ENCODE data around the gene ZNHIT2. TPM values are rescaled to one million over a fixed set of nuclear protein-coding genes. Genes with fewer than 3 reads are reported as not detected.

Gene ZNHIT2
- total and polyA plus RNA-seq, 2 of the 13 experiments (the other 11 are each of a cell fraction or from before 2014, with no cell fraction given) = 1.1 to 6.5 TPM

DNA sequence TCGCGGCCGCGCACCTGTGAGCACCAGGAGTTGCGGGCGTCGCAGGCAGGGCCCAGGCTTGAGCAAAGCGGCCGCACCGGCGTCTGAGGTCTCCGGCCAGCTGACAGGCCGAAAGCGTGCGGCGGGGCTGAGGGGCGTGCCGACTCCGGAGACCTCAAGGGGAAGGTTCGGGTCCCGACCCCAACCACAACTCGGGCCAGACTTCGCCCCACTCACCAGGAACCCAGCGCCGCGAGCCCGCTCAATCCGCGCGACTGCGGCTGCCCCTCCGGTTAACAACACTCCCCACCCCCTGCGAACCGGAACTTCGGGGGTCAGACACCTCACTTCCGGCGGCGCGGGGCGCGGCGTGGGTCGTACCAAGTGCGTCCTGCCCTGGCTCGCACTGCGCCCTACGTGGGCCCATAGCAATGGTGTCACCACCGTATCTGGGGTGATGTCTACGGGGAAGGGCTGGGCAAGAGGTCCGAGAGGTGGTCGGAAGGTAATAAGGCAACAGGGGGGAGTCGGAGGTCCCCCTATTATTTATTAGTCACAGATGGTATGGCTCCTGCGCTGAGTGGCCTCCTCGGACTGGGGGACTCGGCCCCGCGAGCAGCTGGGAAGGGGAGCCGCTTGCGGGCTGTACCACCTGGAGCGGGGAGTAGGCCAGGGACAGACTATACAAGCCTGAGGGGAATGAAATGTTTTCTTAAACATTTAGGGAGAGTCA, 16.9 kb upstream of the ZNHIT2 start, which contains the start of gene SYVN1 (continued):
- TF ChIP-seq, protein P1, sequence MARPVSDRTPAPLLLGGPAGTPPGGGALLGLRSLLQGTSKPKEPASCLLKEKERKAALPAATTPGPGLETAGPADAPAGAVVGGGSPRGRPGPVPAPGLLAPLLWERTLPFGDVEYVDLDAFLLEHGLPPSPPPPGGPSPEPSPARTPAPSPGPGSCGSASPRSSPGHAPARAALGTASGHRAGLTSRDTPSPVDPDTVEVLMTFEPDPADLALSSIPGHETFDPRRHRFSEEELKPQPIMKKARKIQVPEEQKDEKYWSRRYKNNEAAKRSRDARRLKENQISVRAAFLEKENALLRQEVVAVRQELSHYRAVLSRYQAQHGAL (CRISPR knock-in tag; IDR thresholded peaks at IDR 0.05; ENCODE audit: not compliant biosample characterization) = no peak
- TF ChIP-seq, protein P2, sequence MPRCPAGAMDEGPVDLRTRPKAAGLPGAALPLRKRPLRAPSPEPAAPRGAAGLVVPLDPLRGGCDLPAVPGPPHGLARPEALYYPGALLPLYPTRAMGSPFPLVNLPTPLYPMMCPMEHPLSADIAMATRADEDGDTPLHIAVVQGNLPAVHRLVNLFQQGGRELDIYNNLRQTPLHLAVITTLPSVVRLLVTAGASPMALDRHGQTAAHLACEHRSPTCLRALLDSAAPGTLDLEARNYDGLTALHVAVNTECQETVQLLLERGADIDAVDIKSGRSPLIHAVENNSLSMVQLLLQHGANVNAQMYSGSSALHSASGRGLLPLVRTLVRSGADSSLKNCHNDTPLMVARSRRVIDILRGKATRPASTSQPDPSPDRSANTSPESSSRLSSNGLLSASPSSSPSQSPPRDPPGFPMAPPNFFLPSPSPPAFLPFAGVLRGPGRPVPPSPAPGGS (CRISPR knock-in tag; IDR thresholded peaks at IDR 0.05) = peak; percentile 79
- TF ChIP-seq ZNF563 (CRISPR knock-in tag; IDR thresholded peaks at IDR 0.05) (no peak; the same call in none of the 2 replicates), BRD4 (CRISPR knock-in tag; IDR thresholded peaks at IDR 0.05) (peak; percentile 69), RARG (CRISPR knock-in tag; IDR thresholded peaks at IDR 0.05; ENCODE audit: low read depth) (no peak; the same call in 1 of the 2 replicates), FOXO1 (CRISPR knock-in tag; IDR thresholded peaks at IDR 0.05) (peak; percentile 39), ATAD3A (CRISPR knock-in tag; IDR thresholded peaks at IDR 0.05) (no peak), GABPA (IDR thresholded peaks at IDR 0.05; ENCODE audit: low read depth, low read length) (peak; percentile 95), GABPA (CRISPR knock-in tag; IDR thresholded peaks at IDR 0.05; ENCODE audit: low read depth) (peak; percentile 97), SP140L (CRISPR knock-in tag; IDR thresholded peaks at IDR 0.05; ENCODE audit: borderline replicate concordance) (no peak), TEAD3 (CRISPR knock-in tag; optimal IDR thresholded peaks at IDR 0.05; ENCODE audit: borderline replicate concordance) (peak; percentile 43), ZNF749 (CRISPR knock-in tag; IDR thresholded peaks at IDR 0.05; ENCODE audit: borderline replicate concordance) (0 out of 2 replicates have a peak, but pooled peaks have one; percentile 38), SP1 (IDR thresholded peaks at IDR 0.05) (no peak), SP1 (CRISPR knock-in tag; IDR thresholded peaks at IDR 0.05) (peak; percentile 70), ZNF224 (CRISPR knock-in tag; IDR thresholded peaks at IDR 0.05) (no peak), HOXA5 (CRISPR knock-in tag; IDR thresholded peaks at IDR 0.05) (no peak; the same call in 1 of the 2 replicates), HHEX (CRISPR knock-in tag; IDR thresholded peaks at IDR 0.05) (no peak)
- TF ChIP-seq, protein P3, sequence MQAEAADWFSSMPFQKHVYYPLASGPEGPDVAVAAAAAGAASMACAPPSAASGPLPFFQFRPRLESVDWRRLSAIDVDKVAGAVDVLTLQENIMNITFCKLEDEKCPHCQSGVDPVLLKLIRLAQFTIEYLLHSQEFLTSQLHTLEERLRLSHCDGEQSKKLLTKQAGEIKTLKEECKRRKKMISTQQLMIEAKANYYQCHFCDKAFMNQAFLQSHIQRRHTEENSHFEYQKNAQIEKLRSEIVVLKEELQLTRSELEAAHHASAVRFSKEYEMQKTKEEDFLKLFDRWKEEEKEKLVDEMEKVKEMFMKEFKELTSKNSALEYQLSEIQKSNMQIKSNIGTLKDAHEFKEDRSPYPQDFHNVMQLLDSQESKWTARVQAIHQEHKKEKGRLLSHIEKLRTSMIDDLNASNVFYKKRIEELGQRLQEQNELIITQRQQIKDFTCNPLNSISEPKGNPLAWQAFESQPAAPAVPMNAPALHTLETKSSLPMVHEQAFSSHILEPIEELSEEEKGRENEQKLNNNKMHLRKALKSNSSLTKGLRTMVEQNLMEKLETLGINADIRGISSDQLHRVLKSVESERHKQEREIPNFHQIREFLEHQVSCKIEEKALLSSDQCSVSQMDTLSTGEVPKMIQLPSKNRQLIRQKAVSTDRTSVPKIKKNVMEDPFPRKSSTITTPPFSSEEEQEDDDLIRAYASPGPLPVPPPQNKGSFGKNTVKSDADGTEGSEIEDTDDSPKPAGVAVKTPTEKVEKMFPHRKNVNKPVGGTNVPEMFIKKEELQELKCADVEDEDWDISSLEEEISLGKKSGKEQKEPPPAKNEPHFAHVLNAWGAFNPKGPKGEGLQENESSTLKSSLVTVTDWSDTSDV (CRISPR knock-in tag; IDR thresholded peaks at IDR 0.05) = no peak
- TF ChIP-seq, protein P4, sequence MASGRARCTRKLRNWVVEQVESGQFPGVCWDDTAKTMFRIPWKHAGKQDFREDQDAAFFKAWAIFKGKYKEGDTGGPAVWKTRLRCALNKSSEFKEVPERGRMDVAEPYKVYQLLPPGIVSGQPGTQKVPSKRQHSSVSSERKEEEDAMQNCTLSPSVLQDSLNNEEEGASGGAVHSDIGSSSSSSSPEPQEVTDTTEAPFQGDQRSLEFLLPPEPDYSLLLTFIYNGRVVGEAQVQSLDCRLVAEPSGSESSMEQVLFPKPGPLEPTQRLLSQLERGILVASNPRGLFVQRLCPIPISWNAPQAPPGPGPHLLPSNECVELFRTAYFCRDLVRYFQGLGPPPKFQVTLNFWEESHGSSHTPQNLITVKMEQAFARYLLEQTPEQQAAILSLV (CRISPR knock-in tag; IDR thresholded peaks at IDR 0.05; ENCODE audit: borderline replicate concordance) = peak; percentile 64
- TF ChIP-seq, protein P5, sequence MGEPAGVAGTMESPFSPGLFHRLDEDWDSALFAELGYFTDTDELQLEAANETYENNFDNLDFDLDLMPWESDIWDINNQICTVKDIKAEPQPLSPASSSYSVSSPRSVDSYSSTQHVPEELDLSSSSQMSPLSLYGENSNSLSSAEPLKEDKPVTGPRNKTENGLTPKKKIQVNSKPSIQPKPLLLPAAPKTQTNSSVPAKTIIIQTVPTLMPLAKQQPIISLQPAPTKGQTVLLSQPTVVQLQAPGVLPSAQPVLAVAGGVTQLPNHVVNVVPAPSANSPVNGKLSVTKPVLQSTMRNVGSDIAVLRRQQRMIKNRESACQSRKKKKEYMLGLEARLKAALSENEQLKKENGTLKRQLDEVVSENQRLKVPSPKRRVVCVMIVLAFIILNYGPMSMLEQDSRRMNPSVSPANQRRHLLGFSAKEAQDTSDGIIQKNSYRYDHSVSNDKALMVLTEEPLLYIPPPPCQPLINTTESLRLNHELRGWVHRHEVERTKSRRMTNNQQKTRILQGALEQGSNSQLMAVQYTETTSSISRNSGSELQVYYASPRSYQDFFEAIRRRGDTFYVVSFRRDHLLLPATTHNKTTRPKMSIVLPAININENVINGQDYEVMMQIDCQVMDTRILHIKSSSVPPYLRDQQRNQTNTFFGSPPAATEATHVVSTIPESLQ (CRISPR knock-in tag; conservative IDR thresholded peaks at IDR 0.05) = no peak
- TF ChIP-seq, protein P6, sequence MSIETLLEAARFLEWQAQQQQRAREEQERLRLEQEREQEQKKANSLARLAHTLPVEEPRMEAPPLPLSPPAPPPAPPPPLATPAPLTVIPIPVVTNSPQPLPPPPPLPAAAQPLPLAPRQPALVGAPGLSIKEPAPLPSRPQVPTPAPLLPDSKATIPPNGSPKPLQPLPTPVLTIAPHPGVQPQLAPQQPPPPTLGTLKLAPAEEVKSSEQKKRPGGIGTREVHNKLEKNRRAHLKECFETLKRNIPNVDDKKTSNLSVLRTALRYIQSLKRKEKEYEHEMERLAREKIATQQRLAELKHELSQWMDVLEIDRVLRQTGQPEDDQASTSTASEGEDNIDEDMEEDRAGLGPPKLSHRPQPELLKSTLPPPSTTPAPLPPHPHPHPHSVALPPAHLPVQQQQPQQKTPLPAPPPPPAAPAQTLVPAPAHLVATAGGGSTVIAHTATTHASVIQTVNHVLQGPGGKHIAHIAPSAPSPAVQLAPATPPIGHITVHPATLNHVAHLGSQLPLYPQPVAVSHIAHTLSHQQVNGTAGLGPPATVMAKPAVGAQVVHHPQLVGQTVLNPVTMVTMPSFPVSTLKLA (IDR thresholded peaks at IDR 0.05) = peak; percentile 53; the same call in 1 of the 2 replicates
